ENCODE measurements around the gene ARSA. TPM values are rescaled to one million over a fixed set of nuclear protein-coding genes. Genes with fewer than 3 reads are reported as not detected.

The ARSA gene
- total and polyA plus RNA-seq, 2 of the 13 experiments (the other 11 are each of a cell fraction or from before 2014, with no cell fraction given), result 9.0 to 11.5 TPM

DNA sequence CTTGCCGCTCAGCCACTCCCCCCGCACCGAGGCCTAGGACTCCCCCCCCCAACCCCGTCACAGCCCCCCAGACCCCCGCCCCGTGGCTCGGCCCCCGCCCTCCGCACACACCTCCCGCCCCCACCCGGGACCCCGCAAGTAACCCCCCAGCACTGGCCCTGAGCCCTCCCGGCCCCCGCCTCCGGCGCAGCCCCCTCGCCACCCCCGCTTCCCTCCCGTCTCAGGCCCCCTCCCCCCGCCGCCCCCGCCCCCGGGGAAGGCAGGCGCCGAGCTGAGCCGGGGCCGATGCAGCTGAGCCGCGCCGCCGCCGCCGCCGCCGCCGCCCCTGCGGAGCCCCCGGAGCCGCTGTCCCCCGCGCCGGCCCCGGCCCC, 46.2 kb upstream of the ARSA start:
- Histone ChIP-seq H3K27me3 (ENCODE audit: control insufficient read depth in 1 of 2, insufficient read depth in 2 of 2, low read length in 2 of 2) (peaks cover 2 to 20% of the 10 kb centered on the region in 2 experiments; a peak in 3 of 5 replicates), H3K4me2 (ENCODE audit: low read depth, low read length) (no peak overlapping the region), H3K9me3 (ENCODE audit: low read length) (no peaks in the 10 kb centered on the region), H3K27ac (ENCODE audit: extremely low read length, insufficient read depth, low read length) (no peak overlapping the region), H4K20me1 (ENCODE audit: insufficient read depth, low read length) (no peaks in the 10 kb centered on the region), H3K36me3 (replicated peaks in 1 of 2; ENCODE audit: control insufficient read depth in 1 of 2, insufficient read depth in 2 of 2, low read length in 2 of 2) (0 out of 5 replicates have a peak, but pooled peaks cover 0 to 3% of the 10 kb centered on the region in 2 experiments), H3K4me1 (ENCODE audit: insufficient read depth, low read length) (peaks cover 47% of the 10 kb centered on the region), H3K4me3 (replicated peaks in 1 of 3; ENCODE audit: insufficient read depth in 1 of 3, low read depth in 2 of 3, low read length in 3 of 3) (no peak overlapping the region; a peak in 2 of 6 replicates), H3K9ac (ENCODE audit: insufficient read depth, low read depth, low read length) (no peak overlapping the region), H3K79me2 (ENCODE audit: insufficient read depth, low read length) (no peaks in the 10 kb centered on the region), H2AFZ (ENCODE audit: low read length) (no peak overlapping the region)
- ATAC-seq, result no peak
- in situ Hi-C loops (cut with HindIII; ENCODE audit: extremely low pct_ligation_motif_present, low pct_unique_long_range_greater_than_20kb) (no loop called here), intact Hi-C loops (cut with micrococcal nuclease; ENCODE audit: unreplicated experiment) (no loop called here)
- ChIA-PET CTCF (ENCODE audit: low intra/inter-chr PET ratio, low total read pairs) (no interaction called here), POLR2A (no interaction called here)
- no TSS peak for BruUV-seq (replicated peaks)
- WGBS (ENCODE audit: low lambda C conversion rate), result 18% methylated on average over 15 of the region's 43 CpGs
- TF ChIP-seq, protein P1, sequence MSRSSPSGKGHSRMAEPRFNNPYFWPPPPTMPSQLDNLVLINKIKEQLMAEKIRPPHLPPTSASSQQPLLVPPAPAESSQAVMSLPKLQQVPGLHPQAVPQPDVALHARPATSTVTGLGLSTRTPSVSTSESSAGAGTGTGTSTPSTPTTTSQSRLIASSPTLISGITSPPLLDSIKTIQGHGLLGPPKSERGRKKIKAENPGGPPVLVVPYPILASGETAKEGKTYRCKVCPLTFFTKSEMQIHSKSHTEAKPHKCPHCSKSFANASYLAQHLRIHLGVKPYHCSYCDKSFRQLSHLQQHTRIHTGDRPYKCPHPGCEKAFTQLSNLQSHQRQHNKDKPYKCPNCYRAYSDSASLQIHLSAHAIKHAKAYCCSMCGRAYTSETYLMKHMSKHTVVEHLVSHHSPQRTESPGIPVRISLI (CRISPR knock-in tag; IDR thresholded peaks at IDR 0.05; ENCODE audit: borderline replicate concordance), result no peak
- no peak for FAIRE-seq
- no peak for DNase-seq (ENCODE audit: low spot score)

DNA sequence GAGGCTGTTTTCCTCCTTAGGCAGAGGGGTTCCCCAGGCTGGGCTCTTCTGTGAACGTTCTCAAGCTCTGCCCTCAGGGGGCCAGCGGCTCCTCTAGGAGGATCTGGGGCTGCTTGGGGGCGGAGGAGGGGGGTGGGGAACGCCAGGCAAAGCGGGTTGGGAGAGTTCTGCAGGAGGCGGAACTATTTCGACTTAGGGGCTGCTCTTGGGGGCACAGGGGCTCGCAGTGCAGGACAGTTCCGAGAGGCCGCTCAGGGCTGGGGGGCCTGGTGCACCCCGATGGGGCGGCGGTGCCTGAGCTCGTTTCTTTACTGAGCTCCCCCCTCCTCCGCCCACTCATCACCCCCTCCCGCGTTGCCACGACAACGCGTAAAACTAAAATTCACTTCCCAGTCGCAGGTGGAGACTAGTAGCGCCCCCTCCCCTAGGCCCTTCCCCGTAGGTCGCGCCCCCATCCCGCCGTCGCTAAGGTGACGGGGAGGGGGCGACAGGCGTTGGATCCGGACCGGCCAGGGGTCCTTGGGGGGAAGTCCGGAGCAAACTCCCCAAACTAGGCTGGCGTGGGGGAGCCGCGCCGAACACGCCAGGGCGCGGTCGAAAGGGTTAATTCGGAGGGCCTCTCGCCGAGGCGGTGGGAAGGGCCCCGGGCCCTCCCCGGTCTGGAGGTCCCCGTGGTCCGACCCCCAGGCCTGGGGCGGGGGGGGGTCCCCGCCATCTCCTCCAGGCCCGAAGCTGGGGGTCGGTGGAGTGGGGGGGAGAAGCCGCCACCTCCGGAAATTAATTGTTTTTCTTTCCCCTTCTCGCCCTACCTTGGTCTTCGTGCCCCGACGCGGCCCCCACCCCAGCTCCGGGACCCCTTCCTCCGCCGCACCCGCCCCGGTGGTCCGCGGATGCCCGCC, 45.5 kb upstream of the ARSA start:
- FAIRE-seq (no peak), DNase-seq (ENCODE audit: low spot score) (no peak), ATAC-seq (no peak)
- H3K4me3 ChIP-seq (replicated peaks in 1 of 3; ENCODE audit: insufficient read depth in 1 of 3, low read depth in 2 of 3, low read length in 3 of 3), result no peak overlapping the region; a peak in 1 of 6 replicates
- in situ Hi-C loops (cut with HindIII; ENCODE audit: extremely low pct_ligation_motif_present, low pct_unique_long_range_greater_than_20kb), result no loop called here
- H3K27ac ChIP-seq (ENCODE audit: extremely low read length, insufficient read depth, low read length), result no peak overlapping the region
- H2AFZ ChIP-seq (ENCODE audit: low read length), result no peak overlapping the region
- ChIA-PET POLR2A (no interaction called here), CTCF (ENCODE audit: low intra/inter-chr PET ratio, low total read pairs) (no interaction called here)
- H3K4me1 ChIP-seq (ENCODE audit: insufficient read depth, low read length), result peaks cover 47% of the 10 kb centered on the region
- H3K9me3 ChIP-seq (ENCODE audit: low read length), result no peaks in the 10 kb centered on the region
- no peaks in the 10 kb centered on the region for H3K79me2 ChIP-seq (ENCODE audit: insufficient read depth, low read length)
- WGBS (ENCODE audit: low lambda C conversion rate), result 74% methylated on average over 52 of the region's 69 CpGs
- H3K9ac ChIP-seq (ENCODE audit: insufficient read depth, low read depth, low read length), result no peak overlapping the region
- peaks cover 2 to 20% of the 10 kb centered on the region in 2 experiments; a peak in 3 of 5 replicates for H3K27me3 ChIP-seq (ENCODE audit: control insufficient read depth in 1 of 2, insufficient read depth in 2 of 2, low read length in 2 of 2)
- H4K20me1 ChIP-seq (ENCODE audit: insufficient read depth, low read length), result no peaks in the 10 kb centered on the region
- H3K36me3 ChIP-seq (replicated peaks in 1 of 2; ENCODE audit: control insufficient read depth in 1 of 2, insufficient read depth in 2 of 2, low read length in 2 of 2), result 0 out of 5 replicates have a peak, but pooled peaks cover 0 to 1% of the 10 kb centered on the region in 2 experiments
- intact Hi-C loops (cut with micrococcal nuclease; ENCODE audit: unreplicated experiment), result no loop called here
- H3K4me2 ChIP-seq (ENCODE audit: low read depth, low read length), result peak overlapping the region; percentile 59
- BruUV-seq (replicated peaks), result no TSS peak
- TF ChIP-seq ZNF777 (CRISPR knock-in tag; IDR thresholded peaks at IDR 0.05) (no peak), ZFY (CRISPR knock-in tag; IDR thresholded peaks at IDR 0.05) (0 out of 2 replicates have a peak, but pooled peaks have one; percentile 15), RFX1 (IDR thresholded peaks at IDR 0.05) (peak; percentile 12; the same call in 1 of the 2 replicates), GTF3A (CRISPR knock-in tag; conservative IDR thresholded peaks at IDR 0.05) (no peak), ZNF652 (CRISPR knock-in tag; IDR thresholded peaks at IDR 0.05; ENCODE audit: borderline replicate concordance, low read depth) (peak; percentile 35; the same call in 1 of the 2 replicates)
- TF ChIP-seq, protein P2, sequence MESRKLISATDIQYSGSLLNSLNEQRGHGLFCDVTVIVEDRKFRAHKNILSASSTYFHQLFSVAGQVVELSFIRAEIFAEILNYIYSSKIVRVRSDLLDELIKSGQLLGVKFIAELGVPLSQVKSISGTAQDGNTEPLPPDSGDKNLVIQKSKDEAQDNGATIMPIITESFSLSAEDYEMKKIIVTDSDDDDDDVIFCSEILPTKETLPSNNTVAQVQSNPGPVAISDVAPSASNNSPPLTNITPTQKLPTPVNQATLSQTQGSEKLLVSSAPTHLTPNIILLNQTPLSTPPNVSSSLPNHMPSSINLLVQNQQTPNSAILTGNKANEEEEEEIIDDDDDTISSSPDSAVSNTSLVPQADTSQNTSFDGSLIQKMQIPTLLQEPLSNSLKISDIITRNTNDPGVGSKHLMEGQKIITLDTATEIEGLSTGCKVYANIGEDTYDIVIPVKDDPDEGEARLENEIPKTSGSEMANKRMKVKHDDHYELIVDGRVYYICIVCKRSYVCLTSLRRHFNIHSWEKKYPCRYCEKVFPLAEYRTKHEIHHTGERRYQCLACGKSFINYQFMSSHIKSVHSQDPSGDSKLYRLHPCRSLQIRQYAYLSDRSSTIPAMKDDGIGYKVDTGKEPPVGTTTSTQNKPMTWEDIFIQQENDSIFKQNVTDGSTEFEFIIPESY (CRISPR knock-in tag; IDR thresholded peaks at IDR 0.05), result peak; percentile 16; the same call in 1 of the 2 replicates
- TF ChIP-seq, protein P3, sequence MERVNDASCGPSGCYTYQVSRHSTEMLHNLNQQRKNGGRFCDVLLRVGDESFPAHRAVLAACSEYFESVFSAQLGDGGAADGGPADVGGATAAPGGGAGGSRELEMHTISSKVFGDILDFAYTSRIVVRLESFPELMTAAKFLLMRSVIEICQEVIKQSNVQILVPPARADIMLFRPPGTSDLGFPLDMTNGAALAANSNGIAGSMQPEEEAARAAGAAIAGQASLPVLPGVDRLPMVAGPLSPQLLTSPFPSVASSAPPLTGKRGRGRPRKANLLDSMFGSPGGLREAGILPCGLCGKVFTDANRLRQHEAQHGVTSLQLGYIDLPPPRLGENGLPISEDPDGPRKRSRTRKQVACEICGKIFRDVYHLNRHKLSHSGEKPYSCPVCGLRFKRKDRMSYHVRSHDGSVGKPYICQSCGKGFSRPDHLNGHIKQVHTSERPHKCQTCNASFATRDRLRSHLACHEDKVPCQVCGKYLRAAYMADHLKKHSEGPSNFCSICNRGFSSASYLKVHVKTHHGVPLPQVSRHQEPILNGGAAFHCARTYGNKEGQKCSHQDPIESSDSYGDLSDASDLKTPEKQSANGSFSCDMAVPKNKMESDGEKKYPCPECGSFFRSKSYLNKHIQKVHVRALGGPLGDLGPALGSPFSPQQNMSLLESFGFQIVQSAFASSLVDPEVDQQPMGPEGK (CRISPR knock-in tag; IDR thresholded peaks at IDR 0.05), result peak; percentile 8; the same call in 1 of the 2 replicates

All from HepG2 (cell line).